GM18526 (cell line): ENCODE measurements around the gene SLC35F3.

Experiments
- POLR2A ChIP-seq: IDR thresholded peaks from 3 replicates; pipeline ENCODE4 v1.6.1; 2011; ENCODE audit not compliant: insufficient read length; ENCODE audit errors: extremely low read depth

Gene SLC35F3

GRCh38 chr1:234272656-234273312, 368.3 kb downstream of the SLC35F3 start:
- TF ChIP-seq POLR2A: no peak

GRCh38 chr1:234273981-234274380, 369.5 kb downstream of the SLC35F3 start:
- TF ChIP-seq POLR2A: no peak

- TF ChIP-seq POLR2A: no peak
These were observed 371.8 kb downstream of the SLC35F3 start for GRCh38 chr1:234276151-234276788.

GRCh38 chr1:234277161-234277868, 372.8 kb downstream of the SLC35F3 start:
- TF ChIP-seq POLR2A: no peak

GRCh38 chr1:234279021-234279420, 374.5 kb downstream of the SLC35F3 start:
- TF ChIP-seq POLR2A: no peak

- TF ChIP-seq POLR2A: no peak
These were observed 376.0 kb downstream of the SLC35F3 start for GRCh38 chr1:234280500-234280899.

- no peak for TF ChIP-seq POLR2A
These were observed 377.5 kb downstream of the SLC35F3 start for GRCh38 chr1:234281826-234282489.

- no peak for TF ChIP-seq POLR2A
These were observed 381.7 kb downstream of the SLC35F3 start for GRCh38 chr1:234286206-234286605.

- TF ChIP-seq POLR2A: no peak
These were observed 384.5 kb downstream of the SLC35F3 start for GRCh38 chr1:234288946-234289345.

GRCh38 chr1:234289538-234290305, 385.2 kb downstream of the SLC35F3 start:
- no peak for TF ChIP-seq POLR2A

- no peak for TF ChIP-seq POLR2A
These were observed 387.5 kb downstream of the SLC35F3 start for GRCh38 chr1:234292011-234292410.

GRCh38 chr1:234292548-234292947, 388.1 kb downstream of the SLC35F3 start:
- TF ChIP-seq POLR2A: no peak

GRCh38 chr1:234294109-234294817, 389.8 kb downstream of the SLC35F3 start:
- TF ChIP-seq POLR2A: no peak

- TF ChIP-seq POLR2A: no peak
These were observed 390.6 kb downstream of the SLC35F3 start for GRCh38 chr1:234295068-234295467.
